ENCODE measurements around the gene SH3D19. TPM values are rescaled to one million over a fixed set of nuclear protein-coding genes. Genes with fewer than 3 reads are reported as not detected.

SH3D19 gene
- total and polyA plus RNA-seq, 9 donors: 23.5 to 41.7 (median 27.9) TPM

Other genes with a start within 250 kb of the SH3D19 start
- 7,127 TPM for gene RPS3A, start 226.0 kb downstream of the SH3D19 start, total RNA-seq
- gene RPS3A, start 226.0 kb downstream of the SH3D19 start, polyA plus RNA-seq (ENCODE audit: insufficient read depth in 1 of 8, insufficient read length in 8 of 8, low replicate concordance in 1 of 8): 1,000 to 10,000 TPM; 5,016 to 6,698 (median 5,425) TPM
- gene PRSS48, start 48.4 kb downstream of the SH3D19 start, total RNA-seq: not detected
- under 1 TPM in 1 of 8 donors, not detected in 7; 0.13 TPM for gene PRSS48, start 48.4 kb downstream of the SH3D19 start, polyA plus RNA-seq (ENCODE audit: insufficient read depth in 1 of 8, insufficient read length in 8 of 8, low replicate concordance in 1 of 8)
- gene FHIP1A, start 83.6 kb upstream of the SH3D19 start, total RNA-seq: 11.0 TPM
- 1 to 10 TPM; 2.9 to 7.8 (median 6.7) TPM for gene FHIP1A, start 83.6 kb upstream of the SH3D19 start, polyA plus RNA-seq (ENCODE audit: insufficient read depth in 1 of 8, insufficient read length in 8 of 8, low replicate concordance in 1 of 8)